ENCODE measurements around the gene SYCP2L.
"Not testable (repeated sequence)": the region's sequence is repeated elsewhere in the genome, so short reads cannot be mapped to it uniquely, and the experiment has no call there.

Gene SYCP2L

GRCh38 chr6:10956776-10957175 lies 69.9 kb downstream of the SYCP2L start:
- DNase-seq (ENCODE audit: low read depth in 2 of 2) = no peak

- no peak for DNase-seq (ENCODE audit: low read depth in 2 of 2)
These were observed 70.6 kb downstream of the SYCP2L start for GRCh38 chr6:10957414-10957886.

DNA sequence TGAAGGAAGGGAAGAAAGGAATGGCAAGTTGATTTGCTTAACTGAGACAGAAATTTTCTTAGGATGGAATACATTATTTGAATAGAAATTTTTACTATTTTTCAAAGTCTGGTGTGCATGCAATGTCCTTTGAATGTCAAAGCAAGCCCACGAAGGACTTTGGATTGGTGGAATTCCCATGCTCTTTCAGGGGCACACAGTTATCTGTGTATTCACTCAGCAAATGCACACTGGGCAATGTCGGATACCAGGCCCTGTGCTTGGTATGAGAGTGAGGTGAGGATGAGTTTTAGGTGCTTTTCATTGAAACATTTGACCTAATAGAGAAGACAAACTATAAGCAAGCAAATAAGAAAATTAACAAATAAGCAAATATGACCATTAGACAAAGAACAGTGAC lies 73.3 kb downstream of the SYCP2L start:
- no peak for DNase-seq (ENCODE audit: low read depth in 2 of 2)

- DNase-seq (ENCODE audit: low read depth in 2 of 2) = no peak
These were observed 75.0 kb downstream of the SYCP2L start for GRCh38 chr6:10961837-10962236.

GRCh38 chr6:10962673-10963072 lies 75.8 kb downstream of the SYCP2L start:
- DNase-seq (ENCODE audit: low read depth in 2 of 2) = no peak

- DNase-seq (ENCODE audit: low read depth in 2 of 2) = no peak
These were observed 76.3 kb downstream of the SYCP2L start for GRCh38 chr6:10963113-10963512.

GRCh38 chr6:10964684-10965083 lies 77.8 kb downstream of the SYCP2L start:
- no peak for DNase-seq (ENCODE audit: low read depth in 2 of 2)

- DNase-seq (ENCODE audit: low read depth in 2 of 2) = no peak
These were observed 81.9 kb downstream of the SYCP2L start for GRCh38 chr6:10968776-10969175.

- DNase-seq (ENCODE audit: low read depth in 2 of 2) = no peak
These were observed 83.9 kb downstream of the SYCP2L start for GRCh38 chr6:10970731-10971130.

DNA sequence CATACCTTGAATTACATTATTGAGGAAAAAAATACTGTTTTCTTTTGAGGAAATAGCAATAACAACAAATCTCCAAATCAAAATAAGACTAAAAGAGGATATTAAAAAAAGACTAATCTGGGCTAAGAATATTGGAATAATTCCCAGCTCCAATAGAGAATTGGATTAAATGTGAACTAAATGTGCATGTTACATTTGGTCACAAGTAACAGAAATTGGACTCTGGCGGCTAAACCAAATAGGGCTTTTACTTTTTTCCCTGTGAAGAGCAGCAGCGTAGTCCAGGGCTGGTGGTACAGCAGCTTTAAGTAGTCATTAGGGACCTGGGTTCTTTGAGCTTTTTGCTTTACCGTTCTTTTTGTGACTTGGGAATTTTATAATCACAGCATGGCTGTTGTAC lies 85.3 kb downstream of the SYCP2L start:
- DNase-seq (ENCODE audit: low read depth in 2 of 2) = no peak

DNA sequence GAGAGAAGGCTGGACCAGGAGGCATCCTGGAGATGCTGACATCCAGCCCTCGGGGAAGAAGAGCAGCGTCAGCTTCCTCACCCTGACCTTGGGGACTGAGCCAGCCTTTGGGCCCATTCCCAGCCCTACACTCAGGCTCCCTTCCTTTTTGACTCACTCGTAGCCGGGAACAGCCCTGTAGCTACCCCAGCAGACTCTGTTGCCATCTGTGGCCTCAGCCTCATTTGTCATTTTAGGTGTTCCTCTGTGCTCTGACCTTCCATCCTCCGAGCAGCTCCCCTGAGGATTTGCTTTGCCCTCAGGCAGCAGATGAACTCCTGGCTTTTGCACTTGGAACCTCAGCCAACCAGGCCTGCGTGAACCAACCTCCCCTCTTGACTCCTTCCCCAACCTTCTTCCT lies 89.7 kb downstream of the SYCP2L start:
- no peak for DNase-seq (ENCODE audit: low read depth in 2 of 2)

DNA sequence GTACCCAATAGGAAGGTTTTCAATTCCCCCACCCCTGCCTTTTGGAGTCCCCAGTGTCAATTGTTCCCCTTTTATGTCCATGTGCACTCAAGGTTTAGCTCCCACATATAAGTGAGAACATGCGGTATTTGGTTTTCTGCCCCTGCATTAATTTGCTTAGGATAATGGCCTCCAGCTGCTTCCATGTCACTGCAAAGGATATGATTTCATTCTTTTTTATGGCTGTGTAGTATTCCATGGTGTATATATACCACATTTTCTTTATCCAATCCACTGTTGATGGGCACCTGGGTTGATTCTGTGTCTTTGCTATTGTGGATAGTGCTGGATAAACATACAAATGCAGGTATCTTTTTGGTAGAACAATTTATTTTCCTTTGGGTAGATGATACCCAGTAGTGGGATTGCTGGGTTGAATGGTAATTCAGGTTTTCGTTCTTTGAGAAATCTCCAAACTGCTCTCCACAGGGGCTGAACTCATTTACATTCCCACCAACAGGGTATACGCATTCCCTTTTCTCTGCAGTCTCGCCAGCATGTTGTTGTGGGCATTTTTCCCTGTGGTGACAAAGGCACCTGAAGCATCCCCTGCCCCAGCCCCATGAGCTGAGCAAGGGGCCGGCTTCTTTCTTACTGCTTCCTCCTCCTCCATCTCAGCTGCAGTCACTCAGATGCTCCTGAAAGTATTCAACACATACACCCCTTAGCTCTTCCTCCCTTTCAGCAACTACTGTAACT lies 90.5 kb downstream of the SYCP2L start:
- no peak for DNase-seq (ENCODE audit: low read depth in 2 of 2)

DNA sequence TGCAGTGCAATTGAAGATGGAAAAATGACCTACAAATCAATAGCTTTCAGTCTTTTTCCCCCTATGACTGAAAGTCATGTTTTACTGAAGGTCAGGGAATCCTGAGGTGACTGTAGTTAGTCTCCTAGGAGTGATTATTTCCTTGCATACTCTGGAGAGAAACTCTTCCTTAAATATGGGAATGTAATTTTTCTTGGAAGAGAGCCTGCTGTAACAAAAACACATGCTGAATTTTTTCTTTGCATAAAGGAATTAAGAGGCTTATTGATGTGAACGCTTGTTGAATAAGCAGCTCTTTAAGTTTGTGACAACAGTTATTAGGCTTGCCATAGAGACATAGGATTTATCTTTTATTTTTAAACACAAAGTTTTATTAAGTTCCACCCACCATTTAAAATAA lies 92.8 kb downstream of the SYCP2L start:
- no peak for DNase-seq (ENCODE audit: low read depth in 2 of 2)

DNA sequence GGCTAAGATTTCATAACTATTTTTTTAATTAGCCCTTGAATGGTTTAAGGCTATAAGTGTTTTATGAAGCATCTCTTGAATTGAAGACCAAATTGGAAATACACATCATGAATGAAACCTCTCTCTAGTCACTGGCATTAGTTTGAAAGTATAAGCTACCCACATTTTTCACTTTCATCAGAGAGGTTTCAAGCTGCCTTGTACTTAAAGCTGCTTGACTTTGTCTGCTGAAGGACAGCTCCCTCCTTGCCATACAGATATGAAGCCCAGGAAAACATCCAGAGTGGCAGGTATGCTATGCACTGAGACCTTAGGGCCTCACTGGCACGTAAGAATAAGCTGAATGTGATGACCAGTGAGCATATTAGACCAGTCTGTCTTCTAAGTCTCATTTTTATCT lies 94.6 kb downstream of the SYCP2L start:
- DNase-seq (ENCODE audit: low read depth in 2 of 2) = no peak

- DNase-seq (ENCODE audit: low read depth in 2 of 2) = not testable (repeated sequence)
These were observed 98.1 kb downstream of the SYCP2L start for GRCh38 chr6:10984959-10985358.

- DNase-seq (ENCODE audit: low read depth in 2 of 2) = no peak
These were observed 102.7 kb downstream of the SYCP2L start for GRCh38 chr6:10989587-10989986.

GRCh38 chr6:10991115-10991514 lies 104.3 kb downstream of the SYCP2L start:
- DNase-seq (ENCODE audit: low read depth in 2 of 2) = no peak

DNA sequence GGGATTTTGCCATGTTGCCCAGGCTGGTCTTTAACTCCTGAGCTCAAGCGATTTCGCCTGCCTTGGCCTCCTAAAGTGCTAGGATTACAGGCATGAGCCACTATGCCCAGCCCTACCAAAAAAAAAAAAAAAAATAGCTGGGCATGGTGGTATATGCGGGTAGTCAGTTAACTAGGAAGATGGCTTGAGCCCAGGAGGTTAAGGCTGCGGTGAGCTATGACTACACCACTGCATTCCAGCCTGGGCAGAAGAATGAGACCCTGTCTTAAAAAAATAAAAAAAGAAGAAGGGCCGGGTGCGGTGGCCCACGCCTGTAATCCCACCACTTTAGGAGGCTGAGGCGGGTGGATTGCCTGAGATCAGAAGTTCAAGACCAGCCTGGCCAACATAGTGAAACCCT lies 107.0 kb downstream of the SYCP2L start:
- DNase-seq (ENCODE audit: low read depth in 2 of 2) = no peak

DNA sequence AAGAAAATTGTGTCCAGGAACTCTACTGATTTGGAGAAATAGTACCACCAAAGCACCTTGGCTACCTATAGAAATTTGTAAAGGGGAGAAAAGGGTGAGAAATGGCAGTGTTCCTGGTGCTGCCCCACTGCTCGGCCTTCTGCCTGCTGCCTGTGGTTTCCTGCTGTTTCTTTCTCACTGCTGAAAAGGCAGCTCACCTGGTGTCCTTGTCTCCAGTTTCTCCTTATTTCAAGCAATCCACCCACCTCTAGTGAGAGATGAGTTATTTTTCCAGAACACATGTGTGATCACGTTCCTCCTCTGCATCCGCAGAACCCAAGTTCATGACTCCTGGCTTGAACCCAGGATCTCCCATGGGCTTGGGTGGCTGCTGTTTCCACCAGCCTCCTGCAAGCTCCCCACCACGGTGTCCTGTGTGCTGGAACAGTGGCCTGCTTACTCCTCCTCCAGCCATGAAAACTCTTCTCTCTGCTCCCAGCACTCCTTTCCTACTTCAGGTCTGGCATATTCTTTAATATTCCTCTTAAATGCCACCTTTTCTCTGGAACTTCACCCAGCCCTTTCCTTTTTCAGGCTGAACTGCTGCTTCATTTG lies 108.4 kb downstream of the SYCP2L start:
- DNase-seq (ENCODE audit: low read depth in 2 of 2) = no peak

- DNase-seq (ENCODE audit: low read depth in 2 of 2) = no peak
These were observed 113.1 kb downstream of the SYCP2L start for GRCh38 chr6:10999994-11000393.

GRCh38 chr6:11002176-11002575 lies 115.3 kb downstream of the SYCP2L start:
- DNase-seq (ENCODE audit: low read depth in 2 of 2) = no peak

DNA sequence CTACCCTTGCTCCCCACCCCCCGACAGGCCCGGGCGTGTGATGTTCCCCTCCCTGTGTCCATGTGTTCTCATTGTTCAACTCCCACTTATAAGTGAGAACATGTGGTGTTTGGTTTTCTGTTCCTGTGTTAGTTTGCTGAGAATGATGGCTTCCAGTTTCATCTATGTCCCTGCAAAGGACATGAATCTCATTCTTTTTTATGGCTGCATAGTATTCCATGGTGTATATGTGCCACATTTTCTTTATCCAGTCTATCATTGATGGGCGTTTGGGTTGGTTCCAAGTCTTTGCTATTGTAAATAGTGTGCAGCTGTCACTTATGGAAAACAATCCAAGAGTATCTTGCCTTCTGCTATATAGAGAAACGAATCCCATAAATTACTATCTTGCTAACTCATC lies 116.4 kb downstream of the SYCP2L start:
- DNase-seq (ENCODE audit: low read depth in 2 of 2) = not testable (repeated sequence)

DNA sequence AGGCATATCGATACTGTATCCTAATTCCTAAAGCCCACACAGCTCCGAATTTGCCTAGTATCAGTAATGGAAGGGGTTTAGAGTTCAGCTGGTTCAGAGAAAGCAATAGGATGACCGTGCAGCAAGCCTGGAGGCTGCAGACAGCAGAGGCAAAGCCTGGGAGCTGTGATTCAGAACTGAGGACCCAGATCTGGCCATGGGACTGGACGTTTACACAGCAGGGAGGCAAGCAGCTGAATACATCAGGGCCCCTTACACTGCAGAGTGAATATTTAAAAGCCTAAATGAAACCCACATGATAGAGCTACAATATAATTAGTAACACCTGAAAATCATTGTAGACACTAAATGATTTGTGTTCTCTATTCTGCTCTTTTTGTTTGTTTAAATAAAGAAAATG lies 119.2 kb downstream of the SYCP2L start:
- DNase-seq (ENCODE audit: low read depth in 2 of 2) = no peak
